Erythroblast (primary cell): ENCODE data around the gene AMDHD2.
"Not testable (repeated sequence)": the region's sequence is repeated elsewhere in the genome, so short reads cannot be mapped to it uniquely, and the experiment has no call there.

Experiments
- GATA1 ChIP-seq: IDR thresholded peaks from 2 replicates; pipeline ENCODE4 v1.6.1; 2011; ENCODE audit warnings: low read depth, mild to moderate bottlenecking, control low read depth, low read length, moderate library complexity
- POLR2A ChIP-seq: IDR thresholded peaks from 2 replicates; pipeline ENCODE4 v1.6.1; 2011; ENCODE audit warnings: mild to moderate bottlenecking, low read length

DNA sequence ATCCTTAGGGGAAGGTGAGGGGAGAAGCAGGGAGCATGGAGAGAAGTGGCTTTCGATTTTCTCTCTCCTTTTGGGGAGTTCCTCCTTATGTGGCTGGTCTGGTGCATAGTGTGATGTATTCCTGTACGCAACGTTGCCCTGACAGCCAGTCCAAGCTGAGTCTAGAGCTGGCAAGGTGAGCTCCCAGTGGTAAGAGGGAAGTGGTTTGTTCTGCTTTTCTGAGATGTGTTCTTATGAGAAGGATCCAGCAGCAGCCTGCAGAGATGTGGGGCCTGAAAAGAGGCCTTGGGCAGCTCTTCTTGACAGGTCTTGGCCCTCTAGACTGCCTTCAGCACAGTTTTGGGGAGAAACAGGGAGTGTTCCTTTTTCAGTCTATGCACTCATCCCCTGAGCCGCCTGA, 20.7 kb downstream of the AMDHD2 start:
- not testable (repeated sequence) for TF ChIP-seq POLR2A, GATA1
